ENCODE measurements around the gene MSL3. TPM values are rescaled to one million over a fixed set of nuclear protein-coding genes. Genes with fewer than 3 reads are reported as not detected.

MSL3 gene
- total and polyA plus RNA-seq, 2 of the 8 experiments (the other 6 are each of a cell fraction or from before 2014, with no cell fraction given) = 10.6 to 12.3 TPM

DNA sequence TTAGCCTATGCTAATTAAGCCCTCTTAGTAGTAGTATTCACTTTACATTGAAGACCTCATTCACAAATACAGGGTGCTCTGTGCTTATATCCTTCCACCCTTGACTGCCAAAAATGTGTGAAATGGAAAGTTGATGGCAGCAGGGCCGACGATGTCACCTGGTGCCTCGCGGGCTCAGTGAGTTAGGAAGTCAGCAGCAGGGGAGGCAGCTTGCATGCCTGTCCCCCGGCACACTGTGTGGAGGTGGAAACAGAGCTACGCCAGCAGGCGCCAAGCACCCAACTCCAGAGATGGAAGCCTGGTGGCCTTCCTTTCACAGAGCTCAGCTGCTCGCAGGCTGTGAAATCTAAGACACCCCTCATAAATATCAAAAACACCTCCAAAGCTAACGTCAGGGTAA, 8.4 kb downstream of the MSL3 start (continued):
- no peak for TF ChIP-seq MAFK (IDR thresholded peaks at IDR 0.05; ENCODE audit: low read depth, low read length)
- TF ChIP-seq POU5F1 (IDR thresholded peaks at IDR 0.05; ENCODE audit: low read depth, low read length) = no peak
- no peak for TF ChIP-seq SIX5 (IDR thresholded peaks at IDR 0.05; ENCODE audit: low read depth, low read length)
- TF ChIP-seq RXRA (IDR thresholded peaks at IDR 0.05; ENCODE audit: insufficient read depth, low read depth, low read length) = no peak
- TF ChIP-seq EGR1 (IDR thresholded peaks at IDR 0.05; ENCODE audit: borderline replicate concordance, low read depth, low read length) = no peak
- no peak for TF ChIP-seq SAP30 (IDR thresholded peaks at IDR 0.05; ENCODE audit: insufficient read depth, insufficient replicate concordance, low read length)
- no peak for TF ChIP-seq TAF7 (optimal IDR thresholded peaks at IDR 0.05; ENCODE audit: borderline replicate concordance, low read depth, low read length)

Measured in H1 (cell line).